Panc1 (cell line): Measurements from ENCODE around the gene TSHR. TPM values are rescaled to one million over a fixed set of nuclear protein-coding genes. Genes with fewer than 3 reads are reported as not detected.

Experiments
- ATAC-seq: fragments of 200-7000 bp; cut with Tn5 transposase; 2 replicates; pipeline ENCODE4 v1.9.1; 2020; ENCODE audit warnings: mild to moderate bottlenecking, moderate library complexity
- BruUV-seq: library from RNA; stranded (reverse); fragments of 400-500 nt; replicated peaks from 2 replicates; lab custom pipeline; 2021; lab: Mats Ljungman, UMichigan
- CTCF ChIA-PET: fragments of 300-600 bp; sonication (Branson Sonifier 250); formaldehyde crosslinking; loops from one replicate; lab custom pipeline; 2022; ENCODE audit warnings: antibody characterized with exemption; lab: Charles Lee
- POLR2A ChIA-PET: fragments of 300-600 bp; sonication (Branson Sonifier 250); formaldehyde crosslinking; loops from one replicate; lab custom pipeline; 2022; ENCODE audit warnings: antibody characterized with exemption; lab: Charles Lee
- DNase-seq: peaks from one replicate; pipeline ENCODE4 v3.0.0-alpha.2; 2010; ENCODE audit warnings: low read depth, low spot score
- H3K27ac ChIP-seq: 2 replicates; pipeline ENCODE4 v1.5.1; 2011; ENCODE audit warnings: mild to moderate bottlenecking, low read length, inconsistent platforms
- H3K27me3 ChIP-seq: fragments of 200-500 bp; sonication (Bioruptor generic); 2 replicates; pipeline ENCODE4 v1.6.0; 2014; ENCODE audit warnings: low read length, inconsistent platforms; ENCODE audit not compliant: control insufficient read depth, insufficient read depth
- H3K36me3 ChIP-seq: fragments of 200-500 bp; sonication (Bioruptor generic); 2 replicates; pipeline ENCODE4 v1.5.1; 2014; ENCODE audit warnings: inconsistent platforms, mild to moderate bottlenecking, low read length, moderate library complexity; ENCODE audit not compliant: control insufficient read depth, insufficient read depth
- H3K4me1 ChIP-seq: 2 replicates; pipeline ENCODE4 v1.5.1; 2011; ENCODE audit warnings: inconsistent platforms, mild to moderate bottlenecking, low read length, moderate library complexity; ENCODE audit not compliant: control insufficient read depth, insufficient read depth
- H3K4me3 ChIP-seq, 2 experiments: 2 replicates each; pipeline ENCODE4 v1.5.1; 2011 to 2012; ENCODE audit warnings: low read depth in 2 of 2, low read length in 2 of 2, mild to moderate bottlenecking in 2 of 2, inconsistent platforms in 1 of 2, moderate library complexity in 1 of 2
- H3K9me3 ChIP-seq: fragments of 200-500 bp; sonication (Bioruptor generic); 2 replicates; pipeline ENCODE4 v1.5.1; 2014; ENCODE audit warnings: low read depth, mild to moderate bottlenecking, inconsistent platforms, low read length, moderate library complexity; ENCODE audit not compliant: control insufficient read depth, insufficient read depth
- POLR2AphosphoS5 ChIP-seq: IDR thresholded peaks from 2 replicates; pipeline ENCODE4 v1.6.1; 2012; ENCODE audit warnings: mild to moderate bottlenecking, low read depth, low read length, moderate library complexity
- REST ChIP-seq, 2 experiments: IDR thresholded peaks; 2 replicates each; pipeline ENCODE4 v1.6.1; 2011 to 2012; ENCODE audit warnings: low read depth in 2 of 2, control low read depth in 1 of 2, low read length in 1 of 2, mild to moderate bottlenecking in 1 of 2, moderate library complexity in 1 of 2; ENCODE audit not compliant: insufficient read depth in 1 of 2
- SIN3A ChIP-seq: IDR thresholded peaks from 2 replicates; pipeline ENCODE4 v1.6.1; 2012; ENCODE audit warnings: low read depth, mild to moderate bottlenecking, low read length, moderate library complexity, borderline replicate concordance; ENCODE audit not compliant: insufficient read depth
- TCF7L2 ChIP-seq: IDR thresholded peaks from 2 replicates; pipeline ENCODE4 v1.6.1; 2011; ENCODE audit warnings: mild to moderate bottlenecking, low read depth, low read length, inconsistent platforms
- in situ Hi-C: cut with HindIII; loops from 2 replicates; pipeline ENCODE4 v1.10.0; 2016; ENCODE audit warnings: low sequenced_read_pairs, low pct_unique_long_range_greater_than_20kb
- intact Hi-C: fragments of 100-400 bp; cut with micrococcal nuclease; formaldehyde crosslinking; loops from one replicate; pipeline ENCODE4 v1.10.0; 2022; ENCODE audit not compliant: unreplicated experiment
- total RNA-seq: library from RNA; stranded (reverse); gene quantifications from one replicate; pipeline ENCODE4 v1.2.1, GENCODE V29; 2021; ENCODE audit not compliant: unreplicated experiment
- TF ChIP-seq, protein P1 (sequence below): fragments of 450-650 bp; IDR thresholded peaks from 2 replicates; pipeline ENCODE4 v1.5.1; 2017; ENCODE audit warnings: mild to moderate bottlenecking

Gene TSHR
- total RNA-seq, 1 experiment from 2014 or later: not detected

GRCh38 chr14:80926397-80927082, 28.9 kb upstream of the TSHR start:
- TF ChIP-seq SIN3A (no peak), POLR2AphosphoS5 (no peak), REST (IDR thresholded peaks at IDR 0.05; ENCODE audit: insufficient read depth in 1 of 2, low read depth in 2 of 2, low read length in 1 of 2) (no peak), TCF7L2 (no peak)
- TF ChIP-seq, protein P1, sequence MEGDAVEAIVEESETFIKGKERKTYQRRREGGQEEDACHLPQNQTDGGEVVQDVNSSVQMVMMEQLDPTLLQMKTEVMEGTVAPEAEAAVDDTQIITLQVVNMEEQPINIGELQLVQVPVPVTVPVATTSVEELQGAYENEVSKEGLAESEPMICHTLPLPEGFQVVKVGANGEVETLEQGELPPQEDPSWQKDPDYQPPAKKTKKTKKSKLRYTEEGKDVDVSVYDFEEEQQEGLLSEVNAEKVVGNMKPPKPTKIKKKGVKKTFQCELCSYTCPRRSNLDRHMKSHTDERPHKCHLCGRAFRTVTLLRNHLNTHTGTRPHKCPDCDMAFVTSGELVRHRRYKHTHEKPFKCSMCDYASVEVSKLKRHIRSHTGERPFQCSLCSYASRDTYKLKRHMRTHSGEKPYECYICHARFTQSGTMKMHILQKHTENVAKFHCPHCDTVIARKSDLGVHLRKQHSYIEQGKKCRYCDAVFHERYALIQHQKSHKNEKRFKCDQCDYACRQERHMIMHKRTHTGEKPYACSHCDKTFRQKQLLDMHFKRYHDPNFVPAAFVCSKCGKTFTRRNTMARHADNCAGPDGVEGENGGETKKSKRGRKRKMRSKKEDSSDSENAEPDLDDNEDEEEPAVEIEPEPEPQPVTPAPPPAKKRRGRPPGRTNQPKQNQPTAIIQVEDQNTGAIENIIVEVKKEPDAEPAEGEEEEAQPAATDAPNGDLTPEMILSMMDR: no peak
- ChIA-PET CTCF (no interaction called here), POLR2A (no interaction called here)
- no TSS peak for BruUV-seq
- intact Hi-C loops: no loop called here
- Histone ChIP-seq H3K4me3 (no peak overlapping the region), H3K27ac (no peak overlapping the region), H3K4me1 (no peaks in the 10 kb centered on the region), H3K27me3 (no peaks in the 10 kb centered on the region), H3K9me3 (no peaks in the 10 kb centered on the region), H3K36me3 (no peaks in the 10 kb centered on the region)
- ATAC-seq: no peak
- DNase-seq: no peak
- in situ Hi-C loops: no loop called here

- ATAC-seq (no peak), DNase-seq (no peak)
- no TSS peak for BruUV-seq
- H3K4me1 ChIP-seq: no peaks in the 10 kb centered on the region
- H3K9me3 ChIP-seq: no peaks in the 10 kb centered on the region
- no peaks in the 10 kb centered on the region for H3K27me3 ChIP-seq
- no peak overlapping the region for H3K4me3 ChIP-seq
- no peaks in the 10 kb centered on the region for H3K36me3 ChIP-seq
- intact Hi-C loops (no loop called here), in situ Hi-C loops (no loop called here)
- TF ChIP-seq, protein P1: 0 out of 2 replicates have a peak, but pooled peaks have one; percentile 11
- TF ChIP-seq REST (IDR thresholded peaks at IDR 0.05; ENCODE audit: insufficient read depth in 1 of 2, low read depth in 2 of 2, low read length in 1 of 2) (no peak), SIN3A (no peak), TCF7L2 (no peak), POLR2AphosphoS5 (no peak)
- POLR2A ChIA-PET: no interaction called here
- no peak overlapping the region for H3K27ac ChIP-seq
- CTCF ChIA-PET: no interaction called here
Observed at GRCh38 chr14:80927083-80927989, 28.1 kb upstream of the TSHR start.
